GM18505 (cell line): ENCODE data around the gene NCOA7.
"Not testable (repeated sequence)": the region's sequence is repeated elsewhere in the genome, so short reads cannot be mapped to it uniquely, and the experiment has no call there.

Experiments
- ATAC-seq: cut with Tn5 transposase; IDR thresholded peaks from one replicate; pipeline ENCODE4 v1.9.1; 2021; ENCODE audit not compliant: unreplicated experiment
- POLR2A ChIP-seq: IDR thresholded peaks from 4 replicates; pipeline ENCODE4 v1.6.1; 2011; ENCODE audit warnings: borderline replicate concordance; ENCODE audit not compliant: insufficient read depth, insufficient read length; ENCODE audit errors: extremely low read depth

Gene NCOA7

DNA sequence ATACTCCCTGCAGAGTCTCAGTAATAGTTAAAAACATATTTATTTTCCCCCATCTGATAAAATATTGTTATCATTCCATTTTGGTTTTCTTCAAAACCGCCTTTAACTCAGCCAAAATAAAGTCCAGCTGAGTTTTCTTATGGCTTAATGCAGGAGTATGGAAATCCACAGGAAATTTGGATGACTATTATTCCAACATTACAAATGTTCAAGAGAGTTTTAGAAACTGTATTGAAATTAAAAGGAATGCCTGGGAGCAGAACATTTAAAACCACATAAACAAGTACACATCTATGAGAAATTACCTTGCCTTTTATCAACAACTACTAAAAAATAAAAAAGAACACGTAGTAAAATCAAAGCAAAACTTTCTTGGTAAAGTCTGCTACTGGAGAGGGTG is 45.7 kb downstream of the NCOA7 start:
- ATAC-seq, result no peak
- no peak for TF ChIP-seq POLR2A

DNA sequence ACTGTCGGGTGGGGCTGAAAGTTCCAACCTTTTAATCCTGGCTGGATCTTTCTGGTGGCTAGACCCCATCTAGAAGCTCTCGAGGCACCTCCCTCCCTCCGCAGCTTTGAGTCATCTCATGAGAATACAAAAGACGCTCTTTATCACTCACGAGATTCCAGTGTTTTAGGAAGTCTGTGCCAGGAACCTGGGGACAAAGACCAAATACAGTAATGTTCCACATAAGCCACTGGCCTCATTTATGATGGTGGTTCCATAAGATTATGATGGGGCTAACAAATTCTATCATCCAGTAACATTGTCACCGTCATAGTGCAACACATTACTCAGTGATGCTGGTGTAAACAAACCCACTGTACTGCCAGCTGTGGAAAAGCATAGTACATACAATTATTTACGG is 48.7 kb downstream of the NCOA7 start:
- no peak for ATAC-seq
- no peak for TF ChIP-seq POLR2A

DNA sequence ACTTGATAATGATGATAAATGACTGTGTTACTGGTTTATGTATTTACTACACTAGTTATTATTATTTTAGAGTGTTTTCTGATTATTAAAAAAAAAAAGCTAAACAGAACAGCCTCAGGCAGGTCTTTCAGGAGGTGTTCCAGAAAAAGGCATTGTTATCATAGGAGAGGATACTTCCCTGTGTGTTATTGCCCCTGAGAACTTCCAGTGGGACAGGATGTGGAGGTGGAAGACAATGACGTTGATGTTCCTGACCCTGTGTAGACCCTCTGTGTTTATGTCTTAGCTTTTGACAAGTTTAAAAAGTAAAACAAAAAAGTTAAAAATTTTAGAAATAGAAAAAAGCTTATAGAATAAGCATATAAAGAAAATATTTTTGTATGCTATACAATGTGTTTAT is 49.1 kb downstream of the NCOA7 start:
- TF ChIP-seq POLR2A, result no peak
- no peak for ATAC-seq

DNA sequence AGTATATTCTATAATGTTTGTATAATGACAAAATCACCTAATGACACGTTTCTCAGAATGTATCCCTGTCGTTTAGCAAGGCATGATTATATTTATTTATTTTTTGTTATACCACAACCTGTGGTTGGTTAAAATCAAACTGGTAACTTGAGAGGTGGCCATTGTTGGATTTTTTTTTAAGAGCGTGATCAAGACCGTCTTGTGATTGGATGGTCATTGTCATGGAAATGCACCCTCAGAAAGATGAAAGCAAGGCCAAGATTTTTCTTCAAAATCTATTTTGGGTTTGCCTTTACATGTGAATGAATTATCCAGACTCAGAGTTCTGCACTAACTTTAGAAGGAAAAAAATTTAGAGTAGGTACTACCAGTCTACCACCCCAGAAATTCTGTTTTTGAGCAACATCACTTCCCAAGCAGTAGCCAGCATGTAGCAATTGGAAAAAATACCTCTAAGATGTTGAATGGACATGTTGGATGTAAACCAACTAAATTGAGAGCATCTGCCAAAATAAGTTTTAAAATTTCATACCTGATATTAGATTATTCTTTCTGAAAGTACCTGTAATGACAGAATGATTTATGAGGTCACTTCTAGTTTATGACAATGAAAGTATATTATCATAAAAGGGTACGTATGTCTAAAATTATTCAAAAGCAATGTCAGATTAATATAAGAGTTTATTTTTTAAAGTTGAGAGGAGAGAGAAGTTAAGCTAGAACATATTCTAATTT is 50.8 kb downstream of the NCOA7 start:
- no peak for ATAC-seq
- TF ChIP-seq POLR2A, result no peak

- no peak for TF ChIP-seq POLR2A
- no peak for ATAC-seq
These were observed 51.4 kb downstream of the NCOA7 start for GRCh38 chr6:125842091-125842626.

DNA sequence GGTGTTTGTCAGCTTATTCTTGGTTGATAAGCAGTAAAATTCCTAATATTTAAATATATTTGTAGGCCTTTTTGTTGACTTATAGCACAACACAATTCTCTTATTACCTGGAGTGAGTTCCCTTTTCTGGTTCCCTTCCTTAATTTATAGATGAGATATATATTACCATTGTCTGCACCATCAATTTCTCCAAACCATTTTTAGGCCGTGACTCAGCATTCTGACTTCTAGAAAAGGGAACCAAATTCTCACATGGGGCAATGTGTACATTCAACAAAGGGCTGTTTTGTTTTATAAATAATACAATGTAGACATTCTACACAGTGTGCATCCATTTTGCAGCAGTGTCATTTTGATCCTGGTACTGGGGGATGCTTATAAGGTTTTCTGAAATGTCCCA is 52.8 kb downstream of the NCOA7 start:
- ATAC-seq, result no peak
- no peak for TF ChIP-seq POLR2A

DNA sequence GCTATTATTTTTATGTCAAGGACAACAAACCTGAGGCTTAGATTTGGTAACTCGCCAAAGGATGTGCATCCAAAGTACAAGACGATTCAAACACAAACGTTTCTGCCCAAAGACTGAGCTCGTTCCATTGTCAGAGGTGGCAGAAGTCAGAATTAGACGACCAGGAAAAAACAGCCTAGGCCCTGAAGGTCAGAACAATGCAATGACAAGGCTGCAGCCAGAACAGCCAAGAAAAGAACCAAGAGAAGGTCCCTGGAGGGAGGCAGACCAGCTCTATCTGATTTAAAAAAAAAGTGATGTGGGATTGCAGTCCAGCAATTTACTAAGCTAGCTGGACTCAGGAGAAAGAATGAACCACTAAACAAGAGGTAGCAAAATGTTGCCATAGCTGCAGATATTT is 54.2 kb downstream of the NCOA7 start:
- no peak for TF ChIP-seq POLR2A
- no peak for ATAC-seq

DNA sequence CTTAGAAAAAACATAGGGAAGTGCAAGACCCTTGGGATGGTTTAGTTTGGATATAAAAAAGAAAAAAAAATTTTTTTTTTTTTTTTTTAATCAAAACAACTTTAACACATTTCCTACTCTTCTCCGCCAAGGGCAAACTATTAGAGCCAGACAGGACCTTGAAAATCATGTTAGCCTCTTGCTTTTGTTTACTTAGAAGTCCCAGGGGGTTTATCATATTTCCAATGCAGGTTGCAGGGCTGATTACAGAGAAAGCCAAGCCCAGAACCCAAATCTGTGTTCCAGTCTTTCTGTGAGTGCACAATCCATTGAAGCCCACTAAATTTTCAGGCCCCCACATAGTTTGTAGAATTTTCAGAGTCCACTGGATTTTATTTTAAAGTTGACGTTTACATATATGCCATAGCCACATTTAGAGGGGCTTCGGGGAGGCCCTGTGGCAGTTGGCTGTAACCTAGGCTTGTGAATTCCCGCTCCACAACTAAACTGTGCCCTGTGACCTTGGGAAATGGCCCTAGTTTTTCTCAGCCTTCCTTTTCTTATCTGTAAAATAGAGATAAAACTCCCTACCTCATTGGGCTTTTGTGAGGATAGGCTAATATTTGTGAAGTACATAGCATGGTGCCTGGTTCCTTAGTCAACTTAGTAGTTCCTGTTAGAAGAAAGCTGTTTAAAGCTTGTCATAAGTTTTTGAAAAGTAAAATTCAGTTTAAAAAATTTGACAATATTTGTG is 55.7 kb downstream of the NCOA7 start:
- no peak for ATAC-seq
- TF ChIP-seq POLR2A, result no peak

GRCh38 chr6:125848286-125848685 is 57.5 kb downstream of the NCOA7 start:
- not testable (repeated sequence) for ATAC-seq

GRCh38 chr6:125850361-125850760 is 59.6 kb downstream of the NCOA7 start:
- ATAC-seq, result no peak
- no peak for TF ChIP-seq POLR2A

DNA sequence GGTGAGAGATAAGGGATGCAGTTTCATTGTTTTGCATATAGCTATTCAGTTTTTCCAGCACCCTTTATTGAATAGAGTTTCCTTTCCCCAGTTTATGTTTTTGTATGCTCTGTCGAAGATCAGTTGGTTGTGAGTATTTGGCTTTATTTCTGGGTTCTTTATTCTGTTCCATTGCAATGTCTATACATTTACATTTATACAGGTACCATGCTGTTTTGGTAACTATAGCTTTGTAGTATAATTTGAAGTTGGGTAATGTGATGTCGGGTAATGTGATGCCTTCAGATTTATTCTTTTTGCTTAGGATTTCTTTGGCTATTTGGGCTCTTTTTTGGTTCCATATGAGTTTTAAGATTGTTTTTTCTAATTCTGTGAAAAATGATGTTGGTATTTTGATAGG is 61.8 kb downstream of the NCOA7 start:
- ATAC-seq, result no peak
- no peak for TF ChIP-seq POLR2A

- TF ChIP-seq POLR2A, result no peak
- no peak for ATAC-seq
These were observed 62.4 kb downstream of the NCOA7 start for GRCh38 chr6:125853168-125853567.

DNA sequence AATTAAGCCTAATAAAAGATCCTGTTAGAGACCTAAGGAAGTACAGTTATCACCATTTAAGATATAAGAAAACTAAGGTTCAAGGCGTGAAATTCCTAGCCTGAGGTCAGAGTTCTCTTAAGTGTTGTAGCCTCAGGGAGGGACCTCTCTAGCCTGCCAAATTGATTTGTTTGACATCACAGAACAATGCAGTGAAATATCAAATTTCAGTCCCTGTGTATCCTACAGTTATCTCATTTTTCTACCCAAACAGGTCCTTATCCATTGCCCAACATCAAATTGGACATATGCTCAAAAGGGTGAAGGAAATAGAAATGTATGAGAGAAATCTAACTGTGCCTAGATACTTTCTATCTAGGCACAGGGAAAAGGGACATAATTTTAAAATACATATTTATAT is 63.0 kb downstream of the NCOA7 start:
- ATAC-seq, result no peak
- no peak for TF ChIP-seq POLR2A

DNA sequence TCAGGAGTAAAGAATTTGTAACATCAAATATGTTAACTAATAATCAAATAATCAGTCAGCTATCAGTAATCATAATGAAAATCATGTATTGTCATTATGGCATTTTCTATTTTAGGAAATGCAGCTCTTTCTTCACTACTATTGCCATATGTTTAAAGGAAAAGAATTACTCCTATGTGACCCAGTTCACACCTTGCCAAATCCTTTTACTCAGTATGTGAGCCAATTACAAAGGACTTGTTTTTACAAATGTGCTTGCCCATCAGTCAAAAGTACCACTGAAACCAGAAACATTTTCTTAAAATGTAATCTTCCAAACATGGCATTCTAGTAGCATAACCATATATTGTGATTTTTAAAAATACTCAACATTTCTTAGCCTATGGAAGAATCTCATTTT is 63.6 kb downstream of the NCOA7 start:
- ATAC-seq, result no peak
- TF ChIP-seq POLR2A, result no peak
